ACC112 (cell line): Measurements from ENCODE around the gene IGLL5.

Source experiments
- H2AFZ ChIP-seq: fragments of 200-600 bp; sonication (generic); one replicate; pipeline ENCODE4 v1.6.0; 2017; ENCODE audit warnings: antibody characterized with exemption, low read length; ENCODE audit not compliant: unreplicated experiment
- H3K27ac ChIP-seq: fragments of 200-600 bp; sonication (generic); 2 replicates; pipeline ENCODE4 v1.5.1; 2014; ENCODE audit warnings: low read depth, mild to moderate bottlenecking, antibody characterized with exemption, low read length, moderate library complexity
- H3K27me3 ChIP-seq: fragments of 200-600 bp; sonication (generic); 2 replicates; pipeline ENCODE4 v1.6.1; 2014; ENCODE audit warnings: mild to moderate bottlenecking, antibody characterized with exemption, low read length, moderate library complexity, mixed read lengths; ENCODE audit not compliant: insufficient read depth
- H3K36me3 ChIP-seq: fragments of 200-600 bp; sonication (generic); 2 replicates; pipeline ENCODE4 v1.6.1; 2016; ENCODE audit warnings: mild to moderate bottlenecking, antibody characterized with exemption, low read length, moderate library complexity, mixed read lengths; ENCODE audit not compliant: insufficient read depth
- H3K4me1 ChIP-seq: fragments of 200-600 bp; sonication (generic); one replicate; pipeline ENCODE4 v1.6.1; 2016; ENCODE audit warnings: low read length, mixed read lengths; ENCODE audit not compliant: insufficient read depth, unreplicated experiment, control insufficient read depth
- H3K4me3 ChIP-seq: fragments of 200-600 bp; sonication (generic); 2 replicates; pipeline ENCODE4 v1.5.1; 2014; ENCODE audit warnings: mild to moderate bottlenecking, low read depth, low read length
- H3K79me2 ChIP-seq: fragments of 200-600 bp; sonication (generic); one replicate; pipeline ENCODE4 v1.6.0; 2016; ENCODE audit warnings: low read length; ENCODE audit not compliant: control insufficient read depth, unreplicated experiment, insufficient read depth

The IGLL5 gene

GRCh38 chr22:22944268-22944985 lies 56.8 kb downstream of the IGLL5 start:
- H3K4me1 ChIP-seq, result peaks cover 3% of the 10 kb centered on the region
- H3K79me2 ChIP-seq, result no peaks in the 10 kb centered on the region
- no peak overlapping the region for H2AFZ ChIP-seq
- H3K4me3 ChIP-seq, result no peak overlapping the region
- H3K27ac ChIP-seq, result no peak overlapping the region
- H3K36me3 ChIP-seq, result no peaks in the 10 kb centered on the region
- H3K27me3 ChIP-seq, result no peaks in the 10 kb centered on the region

- H3K36me3 ChIP-seq, result no peaks in the 10 kb centered on the region
- H3K4me3 ChIP-seq, result no peak overlapping the region
- H3K27me3 ChIP-seq, result no peaks in the 10 kb centered on the region
- H3K4me1 ChIP-seq, result peaks cover 3% of the 10 kb centered on the region
- no peak overlapping the region for H3K27ac ChIP-seq
- H2AFZ ChIP-seq, result no peak overlapping the region
- H3K79me2 ChIP-seq, result no peaks in the 10 kb centered on the region
These were observed 57.6 kb downstream of the IGLL5 start for GRCh38 chr22:22945195-22945594.
